Gastrocnemius medialis (tissue), 4 donors: ENCODE data around the gene XPNPEP1.

Experiments
- POLR2A ChIP-seq, 2 donors: fragments of 450-650 bp; IDR thresholded peaks; one replicate each; pipeline ENCODE4 v1.6.1; 2017; ENCODE audit warnings: antibody characterized with exemption in 2 of 2, mild to moderate bottlenecking in 2 of 2, moderate library complexity in 2 of 2
- TF ChIP-seq, protein P1 (sequence below), 5 experiments: fragments of 450-650 bp in 3 of 5; fragments of 200-600 bp in 2 of 5; sonication (generic) in 2 of 5; IDR thresholded peaks in 4 of 5; conservative IDR thresholded peaks in 1 of 5; 1 replicate in 4 of 5; 2 replicates in 1 of 5; pipeline ENCODE4 v1.5.1; 2016 to 2019; ENCODE audit warnings: antibody characterized with exemption in 5 of 5, mild to moderate bottlenecking in 3 of 5, moderate library complexity in 3 of 5

DNA sequence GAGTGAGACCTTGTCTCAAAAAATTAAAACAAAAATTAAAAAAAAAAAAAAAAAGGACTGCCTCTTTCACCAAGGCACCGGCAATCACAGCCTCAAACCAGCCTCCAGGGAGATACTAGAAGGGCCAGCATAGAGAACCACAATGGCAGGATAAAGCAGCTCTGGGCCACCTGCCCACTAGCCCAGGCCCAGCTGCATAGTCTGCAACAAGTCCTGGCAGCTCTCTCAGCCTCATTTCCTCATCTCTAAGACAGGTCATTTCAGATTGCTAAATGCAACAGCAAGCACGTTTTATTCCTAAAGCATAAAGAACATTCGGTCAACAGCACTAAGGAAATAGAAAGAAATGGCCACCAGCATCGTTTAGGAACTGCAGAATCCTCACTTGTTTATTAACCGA is 28.8 kb downstream of the XPNPEP1 start:
- TF ChIP-seq, protein P1, sequence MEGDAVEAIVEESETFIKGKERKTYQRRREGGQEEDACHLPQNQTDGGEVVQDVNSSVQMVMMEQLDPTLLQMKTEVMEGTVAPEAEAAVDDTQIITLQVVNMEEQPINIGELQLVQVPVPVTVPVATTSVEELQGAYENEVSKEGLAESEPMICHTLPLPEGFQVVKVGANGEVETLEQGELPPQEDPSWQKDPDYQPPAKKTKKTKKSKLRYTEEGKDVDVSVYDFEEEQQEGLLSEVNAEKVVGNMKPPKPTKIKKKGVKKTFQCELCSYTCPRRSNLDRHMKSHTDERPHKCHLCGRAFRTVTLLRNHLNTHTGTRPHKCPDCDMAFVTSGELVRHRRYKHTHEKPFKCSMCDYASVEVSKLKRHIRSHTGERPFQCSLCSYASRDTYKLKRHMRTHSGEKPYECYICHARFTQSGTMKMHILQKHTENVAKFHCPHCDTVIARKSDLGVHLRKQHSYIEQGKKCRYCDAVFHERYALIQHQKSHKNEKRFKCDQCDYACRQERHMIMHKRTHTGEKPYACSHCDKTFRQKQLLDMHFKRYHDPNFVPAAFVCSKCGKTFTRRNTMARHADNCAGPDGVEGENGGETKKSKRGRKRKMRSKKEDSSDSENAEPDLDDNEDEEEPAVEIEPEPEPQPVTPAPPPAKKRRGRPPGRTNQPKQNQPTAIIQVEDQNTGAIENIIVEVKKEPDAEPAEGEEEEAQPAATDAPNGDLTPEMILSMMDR (IDR thresholded peaks at IDR 0.05 in 4 of 5, conservative IDR thresholded peaks at IDR 0.05 in 1 of 5) = no peak
- TF ChIP-seq POLR2A (IDR thresholded peaks at IDR 0.05) = peak in 1 of 2 donors; percentile 16
